DOHH2 (cell line): Measurements from ENCODE around the gene RALGPS2.
A peak's percentile ranks its signal among the peaks of the same experiment; 100 is the strongest.

ENCODE experiments used
- H3F3A ChIP-seq: fragments of 200-600 bp; sonication (generic), shearing (Covaris generic); 2 replicates; pipeline ENCODE4 v1.6.0; 2016; ENCODE audit warnings: antibody characterized with exemption, mild to moderate bottlenecking; ENCODE audit not compliant: control insufficient read depth, insufficient read depth
- H3K27ac ChIP-seq: fragments of 200-600 bp; sonication (generic); 2 replicates; pipeline ENCODE4 v1.5.1; 2014; ENCODE audit warnings: low read depth, mild to moderate bottlenecking, low read length, moderate library complexity
- H3K27me3 ChIP-seq: fragments of 200-600 bp; sonication (generic); 2 replicates; pipeline ENCODE4 v1.6.1; 2014; ENCODE audit warnings: mild to moderate bottlenecking, low read length, mixed read lengths; ENCODE audit not compliant: control insufficient read depth
- H3K36me3 ChIP-seq: fragments of 200-600 bp; sonication (generic); 2 replicates; pipeline ENCODE4 v1.6.1; 2014; ENCODE audit warnings: mild to moderate bottlenecking, low read length, moderate library complexity, mixed read lengths; ENCODE audit not compliant: control insufficient read depth
- H3K4me1 ChIP-seq: fragments of 200-600 bp; sonication (generic); 2 replicates; pipeline ENCODE4 v1.6.1; 2014; ENCODE audit warnings: mild to moderate bottlenecking, low read length, mixed read lengths; ENCODE audit not compliant: control insufficient read depth
- H3K4me2 ChIP-seq: fragments of 200-600 bp; sonication (generic); 2 replicates; pipeline ENCODE4 v1.6.0; 2014; ENCODE audit warnings: mild to moderate bottlenecking, low read length, moderate library complexity
- H3K4me3 ChIP-seq: fragments of 200-600 bp; sonication (generic); 2 replicates; pipeline ENCODE4 v1.5.1; 2014; ENCODE audit warnings: mild to moderate bottlenecking, low read length, mixed read lengths
- H3K79me2 ChIP-seq: fragments of 200-600 bp; sonication (generic); 2 replicates; pipeline ENCODE4 v1.6.1; 2014; ENCODE audit warnings: mild to moderate bottlenecking, low read length, mixed read lengths; ENCODE audit not compliant: control insufficient read depth
- H3K9me2 ChIP-seq: fragments of 200-600 bp; sonication (generic); replicated peaks from 2 replicates; pipeline ENCODE4 v1.6.1; 2014; ENCODE audit warnings: mild to moderate bottlenecking, low read length, mixed read lengths; ENCODE audit not compliant: control insufficient read depth
- H3K9me3 ChIP-seq: fragments of 200-600 bp; sonication (generic); 2 replicates; pipeline ENCODE4 v1.6.1; 2014; ENCODE audit warnings: antibody characterized with exemption, low read length, mixed read lengths; ENCODE audit not compliant: control insufficient read depth, insufficient read depth
- H4K20me1 ChIP-seq: fragments of 200-600 bp; sonication (generic); 2 replicates; pipeline ENCODE4 v1.6.0; 2014; ENCODE audit warnings: low read depth, mild to moderate bottlenecking, antibody characterized with exemption, low read length, moderate library complexity; ENCODE audit not compliant: control insufficient read depth, insufficient read depth
- EZH2phosphoT487 ChIP-seq: fragments of 200-600 bp; sonication (generic); IDR thresholded peaks from 2 replicates; pipeline ENCODE4 v1.6.1; 2017; ENCODE audit warnings: borderline replicate concordance, mild to moderate bottlenecking, antibody characterized with exemption, low read length, moderate library complexity, mixed read lengths
- TF ChIP-seq, protein P1 (sequence below): fragments of 200-600 bp; sonication (generic); IDR thresholded peaks from one replicate; pipeline ENCODE4 v1.5.1; 2014; ENCODE audit warnings: antibody characterized with exemption, mild to moderate bottlenecking, low read depth, low read length; ENCODE audit not compliant: poor library complexity, severe bottlenecking

RALGPS2 gene

DNA sequence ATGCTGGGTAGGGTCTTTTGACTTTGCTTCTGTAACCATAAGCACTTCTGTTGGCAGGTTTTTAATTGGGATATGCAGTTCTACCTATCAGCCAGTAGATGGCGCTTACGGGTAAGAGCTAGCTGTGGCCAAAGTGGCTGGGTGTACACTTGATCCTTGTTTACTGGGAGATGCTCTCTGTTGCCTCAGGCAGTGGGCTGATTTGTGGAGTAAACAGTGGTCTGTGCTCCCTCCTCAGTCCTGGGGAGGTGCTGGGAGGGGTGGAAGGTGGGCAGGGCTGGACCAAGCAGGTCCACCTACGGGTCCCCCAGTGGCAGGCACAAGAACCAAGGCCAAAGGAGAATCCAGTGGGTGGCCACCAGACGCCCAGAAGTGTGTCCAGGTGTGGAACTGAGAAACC, 43.4 kb downstream of the RALGPS2 start:
- Histone ChIP-seq H3K27me3 (no peaks in the 10 kb centered on the region), H3K36me3 (peaks cover 65% of the 10 kb centered on the region)
- TF ChIP-seq, protein P1, sequence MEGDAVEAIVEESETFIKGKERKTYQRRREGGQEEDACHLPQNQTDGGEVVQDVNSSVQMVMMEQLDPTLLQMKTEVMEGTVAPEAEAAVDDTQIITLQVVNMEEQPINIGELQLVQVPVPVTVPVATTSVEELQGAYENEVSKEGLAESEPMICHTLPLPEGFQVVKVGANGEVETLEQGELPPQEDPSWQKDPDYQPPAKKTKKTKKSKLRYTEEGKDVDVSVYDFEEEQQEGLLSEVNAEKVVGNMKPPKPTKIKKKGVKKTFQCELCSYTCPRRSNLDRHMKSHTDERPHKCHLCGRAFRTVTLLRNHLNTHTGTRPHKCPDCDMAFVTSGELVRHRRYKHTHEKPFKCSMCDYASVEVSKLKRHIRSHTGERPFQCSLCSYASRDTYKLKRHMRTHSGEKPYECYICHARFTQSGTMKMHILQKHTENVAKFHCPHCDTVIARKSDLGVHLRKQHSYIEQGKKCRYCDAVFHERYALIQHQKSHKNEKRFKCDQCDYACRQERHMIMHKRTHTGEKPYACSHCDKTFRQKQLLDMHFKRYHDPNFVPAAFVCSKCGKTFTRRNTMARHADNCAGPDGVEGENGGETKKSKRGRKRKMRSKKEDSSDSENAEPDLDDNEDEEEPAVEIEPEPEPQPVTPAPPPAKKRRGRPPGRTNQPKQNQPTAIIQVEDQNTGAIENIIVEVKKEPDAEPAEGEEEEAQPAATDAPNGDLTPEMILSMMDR: peak; percentile 97
- TF ChIP-seq EZH2phosphoT487: no peak

DNA sequence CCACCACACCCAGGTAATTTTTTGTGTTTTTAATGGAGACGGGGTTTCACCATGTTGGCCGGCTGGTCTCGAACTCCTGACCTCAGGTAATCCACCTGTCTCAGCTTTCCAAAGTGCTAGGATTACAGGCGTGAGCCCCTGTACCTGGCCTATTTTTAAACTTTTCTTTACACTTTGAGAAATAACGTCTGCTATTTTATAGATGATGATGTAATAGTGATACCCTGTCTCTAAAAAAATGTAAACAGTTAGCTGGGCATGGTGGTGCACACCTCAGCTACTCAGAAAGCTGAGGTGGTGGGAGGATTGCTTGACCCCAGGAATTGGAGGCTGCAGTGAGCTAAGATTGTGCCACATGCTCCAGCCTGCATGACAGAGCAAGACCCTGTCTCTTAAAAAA, 47.9 kb downstream of the RALGPS2 start:
- Histone ChIP-seq H3K4me2 (no peak overlapping the region), H3F3A (peaks cover 8% of the 10 kb centered on the region; the same call in 1 of the 2 replicates), H3K9me3 (peaks cover 3% of the 10 kb centered on the region; the same call in 1 of the 2 replicates), H3K36me3 (peaks cover 63% of the 10 kb centered on the region), H3K4me1 (no peaks in the 10 kb centered on the region), H3K27ac (no peak overlapping the region), H4K20me1 (no peaks in the 10 kb centered on the region), H3K9me2 (no peaks in the 10 kb centered on the region), H3K79me2 (peaks cover 88% of the 10 kb centered on the region), H3K27me3 (no peaks in the 10 kb centered on the region), H3K4me3 (no peak overlapping the region)
- TF ChIP-seq, protein P1: no peak
- no peak for TF ChIP-seq EZH2phosphoT487

More for the DNA sequence above, 43.4 kb downstream of the RALGPS2 start:
- Histone ChIP-seq H3F3A (peaks cover 11% of the 10 kb centered on the region; the same call in 1 of the 2 replicates), H4K20me1 (no peaks in the 10 kb centered on the region), H3K4me1 (no peaks in the 10 kb centered on the region), H3K4me2 (no peak overlapping the region), H3K9me2 (no peaks in the 10 kb centered on the region), H3K27ac (no peak overlapping the region), H3K9me3 (peaks cover 13% of the 10 kb centered on the region), H3K4me3 (no peak overlapping the region), H3K79me2 (peaks cover 100% of the 10 kb centered on the region)

DNA sequence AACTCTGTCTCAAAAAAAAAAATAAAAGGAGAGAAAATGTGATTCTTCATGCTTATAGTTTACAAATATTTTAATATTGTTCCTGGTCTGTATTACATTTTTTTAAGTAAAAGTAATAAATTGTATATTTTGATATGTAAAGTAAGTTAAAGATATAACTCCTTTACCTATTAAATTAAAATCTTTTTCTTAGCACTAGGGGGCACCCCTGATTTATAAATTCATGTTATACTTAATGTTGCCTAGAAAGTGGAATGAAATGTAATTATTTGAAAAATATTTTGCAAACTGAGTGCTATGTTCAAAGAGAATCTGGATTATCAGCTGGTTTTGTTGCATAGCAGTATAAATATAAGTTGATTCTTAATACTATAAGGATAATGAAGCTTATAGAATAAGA, 49.2 kb downstream of the RALGPS2 start:
- Histone ChIP-seq H3K36me3 (peaks cover 54% of the 10 kb centered on the region), H3F3A (peaks cover 8% of the 10 kb centered on the region; the same call in 1 of the 2 replicates), H3K27ac (no peak overlapping the region), H3K27me3 (no peaks in the 10 kb centered on the region), H4K20me1 (no peaks in the 10 kb centered on the region), H3K9me2 (no peaks in the 10 kb centered on the region), H3K4me2 (no peak overlapping the region), H3K9me3 (no peaks in the 10 kb centered on the region; the same call in 1 of the 2 replicates), H3K4me3 (no peak overlapping the region), H3K79me2 (peaks cover 79% of the 10 kb centered on the region), H3K4me1 (no peaks in the 10 kb centered on the region)
- no peak for TF ChIP-seq EZH2phosphoT487
- TF ChIP-seq, protein P1: peak; percentile 16
